Suppressor macrophage treated with lipopolysaccharide for 4 hours (primary cell): ENCODE data around the gene DNAH6.

Experiments
- DNase-seq: peaks from one replicate; pipeline ENCODE4 v3.0.0-alpha.2; 2020

DNAH6 gene

GRCh38 chr2:84636080-84636971, 120.0 kb downstream of the DNAH6 start:
- no peak for DNase-seq

- DNase-seq, result no peak
Measured at GRCh38 chr2:84639751-84640150, 123.5 kb downstream of the DNAH6 start.

GRCh38 chr2:84640411-84640810, 124.1 kb downstream of the DNAH6 start:
- DNase-seq, result no peak

- no peak for DNase-seq
Measured at GRCh38 chr2:84641021-84641420, 124.7 kb downstream of the DNAH6 start.

- no peak for DNase-seq
Measured at GRCh38 chr2:84643991-84644390, 127.7 kb downstream of the DNAH6 start.

- no peak for DNase-seq
Measured at GRCh38 chr2:84646514-84646913, 130.2 kb downstream of the DNAH6 start.

- no peak for DNase-seq
Measured at GRCh38 chr2:84647267-84647666, 131.0 kb downstream of the DNAH6 start.

GRCh38 chr2:84649058-84649457, 132.8 kb downstream of the DNAH6 start:
- DNase-seq, result no peak

GRCh38 chr2:84649487-84650142, 133.3 kb downstream of the DNAH6 start:
- no peak for DNase-seq

GRCh38 chr2:84652431-84652830, 136.1 kb downstream of the DNAH6 start:
- DNase-seq, result no peak

- DNase-seq, result no peak
Measured at GRCh38 chr2:84653302-84653701, 137.0 kb downstream of the DNAH6 start.

- no peak for DNase-seq
Measured at GRCh38 chr2:84654414-84654813, 138.1 kb downstream of the DNAH6 start.

- DNase-seq, result no peak
Measured at GRCh38 chr2:84669122-84669521, 152.8 kb downstream of the DNAH6 start.

GRCh38 chr2:84674099-84674498, 157.8 kb downstream of the DNAH6 start:
- DNase-seq, result no peak

- no peak for DNase-seq
Measured at GRCh38 chr2:84674586-84674985, 158.3 kb downstream of the DNAH6 start.

GRCh38 chr2:84676295-84676694, 160.0 kb downstream of the DNAH6 start:
- no peak for DNase-seq

GRCh38 chr2:84678214-84678613, 161.9 kb downstream of the DNAH6 start:
- no peak for DNase-seq

- DNase-seq, result no peak
Measured at GRCh38 chr2:84686783-84687476, 170.6 kb downstream of the DNAH6 start.

GRCh38 chr2:84687498-84688149, 171.3 kb downstream of the DNAH6 start:
- DNase-seq, result no peak

GRCh38 chr2:84690225-84690624, 173.9 kb downstream of the DNAH6 start:
- DNase-seq, result no peak

GRCh38 chr2:84694088-84694622, 177.9 kb downstream of the DNAH6 start:
- DNase-seq, result no peak

- DNase-seq, result no peak
Measured at GRCh38 chr2:84697895-84698294, 181.6 kb downstream of the DNAH6 start.

GRCh38 chr2:84700006-84700405, 183.7 kb downstream of the DNAH6 start:
- no peak for DNase-seq
